Vagina (tissue), 2 donors: ENCODE results near the gene DMAC2. TPM values are rescaled to one million over a fixed set of nuclear protein-coding genes. Genes with fewer than 3 reads are reported as not detected.
"Not testable (repeated sequence)": the region's sequence is repeated elsewhere in the genome, so short reads cannot be mapped to it uniquely, and the experiment has no call there.

Experiments used
- DNase-seq, 2 donors: peaks; one replicate each; pipeline ENCODE4 v3.0.0-alpha.2; 2017; ENCODE audit errors: extremely low spot score in 2 of 2
- H3K27ac ChIP-seq: fragments of 200-600 bp; sonication (generic); one replicate; pipeline ENCODE4 v1.5.1; 2019
- H3K27me3 ChIP-seq: fragments of 200-600 bp; sonication (generic); one replicate; pipeline ENCODE4 v1.5.1; 2019
- H3K36me3 ChIP-seq, 2 donors: fragments of 200-600 bp; sonication (generic); one replicate each; pipeline ENCODE4 v1.5.1; 2017 to 2019
- H3K4me1 ChIP-seq: fragments of 200-600 bp; sonication (generic); one replicate; pipeline ENCODE4 v1.5.1; 2019
- H3K4me3 ChIP-seq, 2 donors: fragments of 200-600 bp; sonication (generic); 1 replicate in 1 of 2; 2 replicates in 1 of 2; pipeline ENCODE4 v1.5.1; 2016 to 2019
- H3K9me3 ChIP-seq: fragments of 200-600 bp; sonication (generic); one replicate; pipeline ENCODE4 v1.5.1; 2019
- POLR2A ChIP-seq, 2 donors: fragments of 450-650 bp; IDR thresholded peaks; one replicate each; pipeline ENCODE4 v1.6.1; 2017; ENCODE audit warnings: antibody characterized with exemption in 2 of 2, mild to moderate bottlenecking in 2 of 2, moderate library complexity in 2 of 2
- POLR2AphosphoS5 ChIP-seq, 2 donors: sonication (generic); formaldehyde crosslinking; IDR thresholded peaks; one replicate each; pipeline ENCODE4 v1.9.0; 2017; ENCODE audit warnings: antibody characterized with exemption in 2 of 2, mild to moderate bottlenecking in 2 of 2, low read depth in 1 of 2; ENCODE audit not compliant: insufficient read depth in 1 of 2
- intact Hi-C: fragments of 100-400 bp; cut with DNase I; formaldehyde crosslinking; loops from one replicate; pipeline ENCODE4 v1.15.1; 2023
- small RNA-seq: library from RNA; depleted of rRNA; stranded (forward); fragments of <200 nt; gene quantifications from one replicate; pipeline ENCODE3, GENCODE V24; 2016
- total RNA-seq: library from RNA; depleted of rRNA; stranded (reverse); fragments of >200 nt; gene quantifications from one replicate; pipeline ENCODE4 v1.2.3, GENCODE V29; 2016
- TF ChIP-seq, protein P1 (sequence below), 3 experiments: fragments of 450-650 bp in 2 of 3; fragments of 200-600 bp in 1 of 3; sonication (generic) in 1 of 3; IDR thresholded peaks; one replicate each; pipeline ENCODE4 v1.5.1; 2017 to 2019; ENCODE audit warnings: antibody characterized with exemption in 3 of 3, mild to moderate bottlenecking in 2 of 3, moderate library complexity in 2 of 3

DMAC2 gene
- total RNA-seq, 1 donor from 2014 or later = 39.8 TPM

DNA sequence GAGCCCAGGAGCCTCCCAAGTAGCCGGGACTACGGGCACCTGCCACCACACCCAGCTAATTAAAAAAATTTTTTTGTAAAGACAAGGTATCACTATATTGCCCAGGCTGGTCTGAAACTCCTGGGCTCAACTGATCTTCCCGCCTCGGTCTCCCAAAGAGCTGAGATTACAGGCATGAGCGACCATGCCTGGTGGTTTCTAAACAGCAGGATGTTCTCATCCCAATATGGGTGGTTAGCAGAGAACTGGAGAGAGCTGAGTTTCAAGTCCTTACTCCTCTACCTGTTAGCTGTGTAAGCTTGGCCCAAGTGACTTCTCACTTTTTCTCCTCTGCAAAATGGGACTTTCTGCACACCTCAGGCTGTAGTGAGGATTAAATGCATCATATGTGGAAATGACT is 55.4 kb downstream of the DMAC2 start:
- intact Hi-C loops = no loop called here
- no peak overlapping the region for H3K4me3 ChIP-seq
- H3K9me3 ChIP-seq = no peaks in the 10 kb centered on the region
- peaks cover 11% of the 10 kb centered on the region for H3K4me1 ChIP-seq
- TF ChIP-seq POLR2A (IDR thresholded peaks at IDR 0.05) (no peak), POLR2AphosphoS5 (IDR thresholded peaks at IDR 0.05; ENCODE audit: insufficient read depth in 1 of 2, low read depth in 1 of 2) (no peak)
- TF ChIP-seq, protein P1, sequence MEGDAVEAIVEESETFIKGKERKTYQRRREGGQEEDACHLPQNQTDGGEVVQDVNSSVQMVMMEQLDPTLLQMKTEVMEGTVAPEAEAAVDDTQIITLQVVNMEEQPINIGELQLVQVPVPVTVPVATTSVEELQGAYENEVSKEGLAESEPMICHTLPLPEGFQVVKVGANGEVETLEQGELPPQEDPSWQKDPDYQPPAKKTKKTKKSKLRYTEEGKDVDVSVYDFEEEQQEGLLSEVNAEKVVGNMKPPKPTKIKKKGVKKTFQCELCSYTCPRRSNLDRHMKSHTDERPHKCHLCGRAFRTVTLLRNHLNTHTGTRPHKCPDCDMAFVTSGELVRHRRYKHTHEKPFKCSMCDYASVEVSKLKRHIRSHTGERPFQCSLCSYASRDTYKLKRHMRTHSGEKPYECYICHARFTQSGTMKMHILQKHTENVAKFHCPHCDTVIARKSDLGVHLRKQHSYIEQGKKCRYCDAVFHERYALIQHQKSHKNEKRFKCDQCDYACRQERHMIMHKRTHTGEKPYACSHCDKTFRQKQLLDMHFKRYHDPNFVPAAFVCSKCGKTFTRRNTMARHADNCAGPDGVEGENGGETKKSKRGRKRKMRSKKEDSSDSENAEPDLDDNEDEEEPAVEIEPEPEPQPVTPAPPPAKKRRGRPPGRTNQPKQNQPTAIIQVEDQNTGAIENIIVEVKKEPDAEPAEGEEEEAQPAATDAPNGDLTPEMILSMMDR (IDR thresholded peaks at IDR 0.05) = no peak
- no peak for DNase-seq
- H3K27me3 ChIP-seq = no peaks in the 10 kb centered on the region
- H3K27ac ChIP-seq = no peak overlapping the region
- peaks cover 0 to 20% of the 10 kb centered on the region in 2 donors for H3K36me3 ChIP-seq

- H3K9me3 ChIP-seq, H3K27me3 ChIP-seq, DNase-seq, H3K4me3 ChIP-seq, H3K36me3 ChIP-seq, H3K27ac ChIP-seq, intact Hi-C loops: not testable (repeated sequence)
- H3K4me1 ChIP-seq = peaks cover 22% of the 10 kb centered on the region
Observed at GRCh38 chr19:41381536-41381935, 58.2 kb downstream of the DMAC2 start.

Small RNA genes lying within 50 kb of the gene (small RNA-seq; reads per million reads assigned to genes)
- gene RF00017 = not detected

Other genes with a start within 250 kb of the DMAC2 start
- 7.1 TPM for gene CYP2S1, start 246.7 kb downstream of the DMAC2 start, total RNA-seq
- gene AXL, start 220.7 kb downstream of the DMAC2 start, total RNA-seq = 53.5 TPM
- 116 TPM for gene HNRNPUL1, start 175.5 kb downstream of the DMAC2 start, total RNA-seq
- gene CCDC97, start 129.7 kb downstream of the DMAC2 start, total RNA-seq = 16.9 TPM
- 53.3 TPM for gene TGFB1, start 86.0 kb downstream of the DMAC2 start, total RNA-seq
- not detected for gene B9D2, start 75.8 kb downstream of the DMAC2 start, total RNA-seq
- 34.4 TPM for gene TMEM91, start 63.4 kb downstream of the DMAC2 start, total RNA-seq
- 15.2 TPM for gene EXOSC5, start 42.6 kb downstream of the DMAC2 start, total RNA-seq
- gene BCKDHA, start 42.1 kb downstream of the DMAC2 start, total RNA-seq = 68.5 TPM
- gene B3GNT8, start 12.5 kb downstream of the DMAC2 start, total RNA-seq = 35.8 TPM
- not detected for gene ERICH4, start 3.2 kb upstream of the DMAC2 start, total RNA-seq
- gene CEACAM21, start 136.3 kb upstream of the DMAC2 start, total RNA-seq = not detected
- gene CEACAM4, start 187.2 kb upstream of the DMAC2 start, total RNA-seq = not detected
- 3.4 TPM for gene CEACAM7, start 248.4 kb upstream of the DMAC2 start, total RNA-seq